Common myeloid progenitor, CD34-positive (primary cell): ENCODE measurements around the gene NENF.
A peak's percentile ranks its signal among the peaks of the same experiment; 100 is the strongest.

Experiments used
- CTCF ChIA-PET: fragments of 350-600 bp; sonication (Branson Sonifier 250); formaldehyde crosslinking; loops from one replicate; lab custom pipeline; 2021; ENCODE audit warnings: antibody characterized with exemption; lab: Charles Lee
- POLR2A ChIA-PET: fragments of 350-600 bp; sonication (Branson Sonifier 250); formaldehyde crosslinking; loops from one replicate; lab custom pipeline; 2021; ENCODE audit warnings: antibody characterized with exemption; lab: Charles Lee
- DNase-seq, 3 donors: peaks; one replicate each; pipeline versions ENCODE4 v3.0.0 to v3.0.0-alpha.2; 2013
- H3K27ac ChIP-seq, 2 experiments: 1 replicate in 1 of 2; 2 replicates in 1 of 2; pipeline ENCODE4 v1.7.0; 2013; ENCODE audit warnings: inconsistent platforms in 2 of 2, low read length in 2 of 2, mild to moderate bottlenecking in 2 of 2, low read depth in 1 of 2, moderate library complexity in 1 of 2; ENCODE audit not compliant: severe bottlenecking in 2 of 2, insufficient read depth in 1 of 2, poor library complexity in 1 of 2
- H3K27me3 ChIP-seq, 5 experiments: replicated peaks in 2 of 5; 1 replicate in 3 of 5; 2 replicates in 2 of 5; pipeline versions ENCODE4 v1.6.1 to v1.7.0; 2013; ENCODE audit warnings: low read length in 4 of 5, mild to moderate bottlenecking in 2 of 5, moderate library complexity in 2 of 5, inconsistent platforms in 1 of 5; ENCODE audit not compliant: insufficient read depth in 5 of 5, control insufficient read depth in 4 of 5
- H3K36me3 ChIP-seq, 4 experiments: 1 replicate in 2 of 4; 2 replicates in 2 of 4; pipeline versions ENCODE4 v1.6.1 to v1.7.0; 2013; ENCODE audit warnings: low read length in 3 of 4, control low read depth in 1 of 4, mild to moderate bottlenecking in 1 of 4; ENCODE audit not compliant: control insufficient read depth in 4 of 4, insufficient read depth in 4 of 4
- H3K4me1 ChIP-seq, 4 experiments: 1 replicate in 3 of 4; 2 replicates in 1 of 4; pipeline versions ENCODE4 v1.6.1 to v1.7.1; 2013; ENCODE audit warnings: low read length in 3 of 4, mild to moderate bottlenecking in 3 of 4, control low read depth in 1 of 4, inconsistent platforms in 1 of 4, moderate library complexity in 1 of 4; ENCODE audit not compliant: control insufficient read depth in 4 of 4, insufficient read depth in 4 of 4; ENCODE audit errors: control extremely low read depth in 1 of 4
- H3K4me3 ChIP-seq, 7 experiments: 1 replicate in 4 of 7; 2 replicates in 3 of 7; pipeline versions ENCODE4 v1.5.1 to v1.7.0; 2013; ENCODE audit warnings: mild to moderate bottlenecking in 7 of 7, low read length in 6 of 7, moderate library complexity in 6 of 7, inconsistent platforms in 2 of 7, low read depth in 2 of 7, control low read depth in 1 of 7; ENCODE audit not compliant: insufficient read depth in 4 of 7, control insufficient read depth in 1 of 7; ENCODE audit errors: extremely low read depth in 1 of 7
- H3K9me3 ChIP-seq, 5 experiments: 1 replicate in 4 of 5; 2 replicates in 1 of 5; pipeline versions ENCODE4 v1.6.1 to v1.7.1; 2013; ENCODE audit warnings: low read length in 4 of 5, mild to moderate bottlenecking in 2 of 5, inconsistent platforms in 1 of 5, low read depth in 1 of 5, moderate library complexity in 1 of 5; ENCODE audit not compliant: control insufficient read depth in 4 of 5, insufficient read depth in 2 of 5; ENCODE audit errors: control extremely low read depth in 1 of 5
- WGBS: methylation state at CpG from one replicate; pipeline ENCODE4 v1.1.5; 2013; ENCODE audit not compliant: insufficient coverage; 5-methylcytosine and 5-hydroxymethylcytosine counted together

Gene NENF

GRCh38 chr1:212414328-212415106 is 18.2 kb upstream of the NENF start, which contains the start of gene PACC1:
Gene PACC1 (minus strand): TSS chr1:212414886. CDS start chr1:212414757, 129 bp downstream.
- POLR2A ChIA-PET = interaction anchor here (0.6 kb wide), 1 partner anchor 15 kb away, joined by 3 read pairs; no protein-coding TSS in a partner anchor
- H3K27ac ChIP-seq = peak within 1 kb of the TSS; percentile 69 to 78

GRCh38 chr1:212415107-212415841 is 17.4 kb upstream of the NENF start:
- H3K9me3 ChIP-seq = no peaks in the 10 kb centered on the region
- WGBS = 41% methylated on average over 13 of the region's 13 CpGs
- no peaks in the 10 kb centered on the region for H3K27me3 ChIP-seq
- H3K27ac ChIP-seq = peak overlapping the region; percentile 69 to 78
- peak overlapping the region in 6 of 7 experiments; percentile 87 to 95 (median 91) for H3K4me3 ChIP-seq
- ChIA-PET CTCF (interaction anchor here (1.0 to 2.5 kb wide), 3 partner anchors 17 to 899 kb away, joined by 3 to 12 read pairs (median 3); no protein-coding TSS in a partner anchor), POLR2A (interaction anchor here (0.6 kb wide), 1 partner anchor 14 kb away, joined by 3 read pairs; no protein-coding TSS in a partner anchor)
- DNase-seq = peak; percentile 37 to 87 (median 82)
- peaks cover 9 to 51% (median 27%) of the 10 kb centered on the region in 4 experiments for H3K4me1 ChIP-seq
- peaks cover 1 to 18% (median 10%) of the 10 kb centered on the region in 4 experiments for H3K36me3 ChIP-seq

More at GRCh38 chr1:212414328-212415106, 18.2 kb upstream of the NENF start, which contains the start of gene PACC1:
- CTCF ChIA-PET = interaction anchor here (1.1 to 2.5 kb wide), 2 partner anchors 16 to 41 kb away, joined by 3 to 12 read pairs; no protein-coding TSS in a partner anchor
- DNase-seq = peak; percentile 97 to 99 (median 99)
- WGBS = 0% methylated on average over 65 of the region's 74 CpGs
- H3K27me3 ChIP-seq = no peaks in the 10 kb centered on the region
- peak within 1 kb of the TSS; percentile 86 to 95 (median 90) for H3K4me3 ChIP-seq
- H3K4me1 ChIP-seq = peaks cover 9 to 52% (median 27%) of the 10 kb centered on the region in 4 experiments
- no peaks in the 10 kb centered on the region for H3K9me3 ChIP-seq
- H3K36me3 ChIP-seq = peaks cover 7 to 26% (median 17%) of the 10 kb centered on the region in 4 experiments

GRCh38 chr1:212421165-212421564 is 11.6 kb upstream of the NENF start:
- DNase-seq = no peak
- no CpG with 5 or more reads among the region's 2 CpGs for WGBS
- no peak overlapping the region for H3K4me3 ChIP-seq
- ChIA-PET POLR2A (no interaction called here), CTCF (interaction anchor here (0.6 to 1.5 kb wide), 2 partner anchors 10 to 350 kb away, joined by 3 to 5 read pairs; no protein-coding TSS in a partner anchor)
- H3K9me3 ChIP-seq = no peaks in the 10 kb centered on the region
- H3K36me3 ChIP-seq = no peaks in the 10 kb centered on the region
- H3K27me3 ChIP-seq = no peaks in the 10 kb centered on the region
- no peak overlapping the region for H3K27ac ChIP-seq
- peaks cover 0 to 12% (median 2%) of the 10 kb centered on the region in 4 experiments for H3K4me1 ChIP-seq

GRCh38 chr1:212423879-212424278 is 8.8 kb upstream of the NENF start:
- Histone ChIP-seq H3K36me3 (no peaks in the 10 kb centered on the region), H3K27ac (no peak overlapping the region), H3K9me3 (no peaks in the 10 kb centered on the region), H3K4me1 (peaks cover 0 to under 1% (median 0%) of the 10 kb centered on the region in 4 experiments), H3K4me3 (no peak overlapping the region), H3K27me3 (no peaks in the 10 kb centered on the region)
- POLR2A ChIA-PET = no interaction called here
- CTCF ChIA-PET = interaction anchor here (3.1 kb wide), 1 partner anchor 32 kb away, joined by 12 read pairs; no protein-coding TSS in a partner anchor
- no peak for DNase-seq
- WGBS = 90% methylated on average over 2 of the region's 3 CpGs

GRCh38 chr1:212428496-212428895 is 4.2 kb upstream of the NENF start:
- Histone ChIP-seq H3K36me3 (no peaks in the 10 kb centered on the region), H3K9me3 (no peaks in the 10 kb centered on the region), H3K27me3 (no peaks in the 10 kb centered on the region), H3K4me1 (peaks cover 3 to 16% (median 10%) of the 10 kb centered on the region in 4 experiments), H3K4me3 (no peak overlapping the region), H3K27ac (no peak overlapping the region)
- DNase-seq = no peak
- ChIA-PET POLR2A (no interaction called here), CTCF (interaction anchor here (1.4 to 4.7 kb wide), 2 partner anchors 21 to 27 kb away, joined by 3 to 19 read pairs; no protein-coding TSS in a partner anchor)
- 94% methylated on average over 4 of the region's 5 CpGs for WGBS

GRCh38 chr1:212430416-212430815 is 2.3 kb upstream of the NENF start:
- Histone ChIP-seq H3K36me3 (no peaks in the 10 kb centered on the region), H3K4me1 (peaks cover 3 to 26% (median 16%) of the 10 kb centered on the region in 4 experiments), H3K9me3 (no peaks in the 10 kb centered on the region), H3K4me3 (no peak overlapping the region), H3K27ac (no peak overlapping the region), H3K27me3 (no peaks in the 10 kb centered on the region)
- DNase-seq = no peak
- POLR2A ChIA-PET = no interaction called here
- CTCF ChIA-PET = interaction anchor here (1.0 to 4.7 kb wide), 5 partner anchors 10 to 359 kb away, joined by 3 to 19 read pairs (median 5); no protein-coding TSS in a partner anchor
- 100% methylated on average over 1 of the region's 2 CpGs for WGBS
